ENCODE measurements around the gene MST1R.

Gene MST1R

GRCh38 chr3:49877716-49878115 lies 26.0 kb downstream of the MST1R start:
- no peak for DNase-seq (ENCODE audit: low read depth)
- TF ChIP-seq, protein P1, sequence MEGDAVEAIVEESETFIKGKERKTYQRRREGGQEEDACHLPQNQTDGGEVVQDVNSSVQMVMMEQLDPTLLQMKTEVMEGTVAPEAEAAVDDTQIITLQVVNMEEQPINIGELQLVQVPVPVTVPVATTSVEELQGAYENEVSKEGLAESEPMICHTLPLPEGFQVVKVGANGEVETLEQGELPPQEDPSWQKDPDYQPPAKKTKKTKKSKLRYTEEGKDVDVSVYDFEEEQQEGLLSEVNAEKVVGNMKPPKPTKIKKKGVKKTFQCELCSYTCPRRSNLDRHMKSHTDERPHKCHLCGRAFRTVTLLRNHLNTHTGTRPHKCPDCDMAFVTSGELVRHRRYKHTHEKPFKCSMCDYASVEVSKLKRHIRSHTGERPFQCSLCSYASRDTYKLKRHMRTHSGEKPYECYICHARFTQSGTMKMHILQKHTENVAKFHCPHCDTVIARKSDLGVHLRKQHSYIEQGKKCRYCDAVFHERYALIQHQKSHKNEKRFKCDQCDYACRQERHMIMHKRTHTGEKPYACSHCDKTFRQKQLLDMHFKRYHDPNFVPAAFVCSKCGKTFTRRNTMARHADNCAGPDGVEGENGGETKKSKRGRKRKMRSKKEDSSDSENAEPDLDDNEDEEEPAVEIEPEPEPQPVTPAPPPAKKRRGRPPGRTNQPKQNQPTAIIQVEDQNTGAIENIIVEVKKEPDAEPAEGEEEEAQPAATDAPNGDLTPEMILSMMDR (IDR thresholded peaks at IDR 0.05; ENCODE audit: low read length, missing control alignments) = no peak
- no peak overlapping the region for H3K4me3 ChIP-seq (replicated peaks; ENCODE audit: low read depth, low read length)

DNA sequence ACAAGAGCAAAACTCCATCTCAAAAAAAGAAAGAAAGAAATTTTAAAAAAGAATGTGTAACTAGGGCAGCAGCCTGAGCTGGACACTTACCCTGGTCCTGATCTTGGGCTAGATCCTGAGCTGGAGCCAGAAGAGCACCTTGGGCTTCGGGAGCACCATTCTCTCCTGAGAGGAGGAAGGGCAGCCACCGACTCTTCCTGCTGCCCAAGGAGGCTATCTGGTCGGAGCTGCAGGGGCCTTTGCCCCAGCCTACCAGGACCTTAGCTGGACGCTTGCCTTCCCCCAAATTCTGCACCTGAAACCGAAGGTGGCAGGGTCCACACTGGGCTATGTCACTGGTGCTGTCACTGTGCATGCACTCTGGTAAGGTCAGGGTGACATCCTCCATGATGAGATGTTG lies 27.1 kb downstream of the MST1R start:
- DNase-seq (ENCODE audit: low read depth) = no peak
- TF ChIP-seq, protein P1 (IDR thresholded peaks at IDR 0.05; ENCODE audit: low read length, missing control alignments) = no peak
- no peak overlapping the region for H3K4me3 ChIP-seq (replicated peaks; ENCODE audit: low read depth, low read length)

DNA sequence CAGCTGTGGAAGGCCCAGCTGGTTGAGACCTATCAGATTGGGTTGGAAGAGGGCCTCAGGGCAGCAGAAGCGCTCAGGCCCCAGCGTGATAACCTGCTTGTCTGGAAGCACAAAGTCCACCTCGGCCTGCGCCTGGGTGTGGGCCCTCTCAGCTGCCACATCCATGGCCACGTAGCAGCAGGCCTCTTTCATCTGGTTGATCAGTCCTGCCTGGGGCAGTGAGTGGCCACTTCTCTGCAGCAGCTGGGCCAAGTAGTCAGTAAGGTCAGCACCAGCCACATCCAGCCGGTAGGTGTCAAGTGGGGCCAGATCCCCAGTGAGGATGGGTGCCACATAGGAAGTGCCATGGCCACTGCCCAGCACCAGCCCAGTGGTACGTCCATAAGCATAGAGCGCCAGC lies 30.1 kb downstream of the MST1R start:
- TF ChIP-seq, protein P1 (IDR thresholded peaks at IDR 0.05; ENCODE audit: low read length, missing control alignments) = no peak
- no peak overlapping the region for H3K4me3 ChIP-seq (replicated peaks; ENCODE audit: low read depth, low read length)
- DNase-seq (ENCODE audit: low read depth) = no peak

- TF ChIP-seq, protein P1 (IDR thresholded peaks at IDR 0.05; ENCODE audit: low read length, missing control alignments) = no peak
- DNase-seq (ENCODE audit: low read depth) = no peak
These were observed 30.8 kb downstream of the MST1R start for GRCh38 chr3:49872801-49873281.

GRCh38 chr3:49871531-49872153 lies 32.0 kb downstream of the MST1R start:
- H3K4me3 ChIP-seq (replicated peaks; ENCODE audit: low read depth, low read length) = no peak overlapping the region
- no peak for DNase-seq (ENCODE audit: low read depth)
- TF ChIP-seq, protein P1 (IDR thresholded peaks at IDR 0.05; ENCODE audit: low read length, missing control alignments) = no peak

More at GRCh38 chr3:49872801-49873281, 30.8 kb downstream of the MST1R start:
- H3K4me3 ChIP-seq (replicated peaks; ENCODE audit: low read depth, low read length) = no peak overlapping the region

GRCh38 chr3:49869525-49870126 lies 34.0 kb downstream of the MST1R start, which contains the start of gene CAMKV:
Gene CAMKV (minus strand): TSS chr3:49869906. CDS start chr3:49862388, 7,518 bp downstream.
- TF ChIP-seq, protein P1 (IDR thresholded peaks at IDR 0.05; ENCODE audit: low read length, missing control alignments) = no peak
- DNase-seq (ENCODE audit: low read depth) = no peak
- H3K4me3 ChIP-seq (replicated peaks; ENCODE audit: low read depth, low read length) = no peak within 1 kb of the TSS
